ENCODE measurements around the gene GAB2.
"Not testable (repeated sequence)": the region's sequence is repeated elsewhere in the genome, so short reads cannot be mapped to it uniquely, and the experiment has no call there.

The GAB2 gene

GRCh38 chr11:78363024-78363619 is 54.5 kb downstream of the GAB2 start:
- DNase-seq, result no peak

GRCh38 chr11:78361228-78361627 is 56.4 kb downstream of the GAB2 start:
- no peak for DNase-seq

- DNase-seq, result no peak
Observed at GRCh38 chr11:78359921-78360320, 57.7 kb downstream of the GAB2 start.

- DNase-seq, result not testable (repeated sequence)
Observed at GRCh38 chr11:78357924-78358323, 59.7 kb downstream of the GAB2 start.

- not testable (repeated sequence) for DNase-seq
Observed at GRCh38 chr11:78357425-78357824, 60.2 kb downstream of the GAB2 start.

GRCh38 chr11:78355742-78356141 is 61.9 kb downstream of the GAB2 start:
- DNase-seq, result not testable (repeated sequence)

- DNase-seq, result no peak
Observed at GRCh38 chr11:78355309-78355705, 62.3 kb downstream of the GAB2 start.

- DNase-seq, result peak; percentile 83
Observed at GRCh38 chr11:78354408-78355308, 63.0 kb downstream of the GAB2 start.

- peak; percentile 56 for DNase-seq
Observed at GRCh38 chr11:78351979-78352841, 65.4 kb downstream of the GAB2 start.

GRCh38 chr11:78351193-78351592 is 66.4 kb downstream of the GAB2 start:
- DNase-seq, result peak; percentile 74

GRCh38 chr11:78350646-78351165 is 66.9 kb downstream of the GAB2 start:
- DNase-seq, result no peak

GRCh38 chr11:78350091-78350645 is 67.5 kb downstream of the GAB2 start:
- peak; percentile 8 for DNase-seq

- DNase-seq, result no peak
Observed at GRCh38 chr11:78349624-78350023, 68.0 kb downstream of the GAB2 start.

- DNase-seq, result no peak
Observed at GRCh38 chr11:78349114-78349513, 68.5 kb downstream of the GAB2 start.

- no peak for DNase-seq
Observed at GRCh38 chr11:78347956-78348355, 69.7 kb downstream of the GAB2 start.

- no peak for DNase-seq
Observed at GRCh38 chr11:78346799-78347198, 70.8 kb downstream of the GAB2 start.

- no peak for DNase-seq
Observed at GRCh38 chr11:78345450-78345849, 72.2 kb downstream of the GAB2 start.

GRCh38 chr11:78344676-78345075 is 72.9 kb downstream of the GAB2 start:
- no peak for DNase-seq

- DNase-seq, result peak; percentile 10
Observed at GRCh38 chr11:78344094-78344493, 73.5 kb downstream of the GAB2 start.

- DNase-seq, result no peak
Observed at GRCh38 chr11:78343303-78343702, 74.3 kb downstream of the GAB2 start.

- DNase-seq, result no peak
Observed at GRCh38 chr11:78341841-78342240, 75.8 kb downstream of the GAB2 start.

GRCh38 chr11:78340530-78340929 is 77.1 kb downstream of the GAB2 start:
- no peak for DNase-seq

- DNase-seq, result no peak
Observed at GRCh38 chr11:78339945-78340344, 77.7 kb downstream of the GAB2 start.
